Lung (tissue), 12 donors: ENCODE results near the gene AXDND1. TPM values are rescaled to one million over a fixed set of nuclear protein-coding genes. Genes with fewer than 3 reads are reported as not detected.
"Not testable (repeated sequence)": the region's sequence is repeated elsewhere in the genome, so short reads cannot be mapped to it uniquely, and the experiment has no call there.

Experiments used
- ATAC-seq: fragments of 200-7000 bp; cut with Tn5 transposase; one replicate; pipeline ENCODE4 v1.9.1; 2020; ENCODE audit warnings: moderate number of reproducible peaks; ENCODE audit not compliant: insufficient read depth, low FRiP score
- DNase-seq, 3 donors: peaks; one replicate each; pipeline ENCODE4 v3.0.0-alpha.2; 2013 to 2017
- H3K27ac ChIP-seq, 2 donors: one replicate each; pipeline ENCODE4 v1.5.1; 2013; ENCODE audit warnings: mild to moderate bottlenecking in 2 of 2, moderate library complexity in 2 of 2, control low read depth in 1 of 2, inconsistent platforms in 1 of 2, low read depth in 1 of 2, low read length in 1 of 2
- H3K27me3 ChIP-seq, 3 donors: one replicate each; pipeline ENCODE4 v1.5.1; 2013; ENCODE audit warnings: low read length in 2 of 3; ENCODE audit not compliant: control insufficient read depth in 3 of 3, insufficient read depth in 3 of 3
- H3K36me3 ChIP-seq, 4 donors: one replicate each; pipeline ENCODE4 v1.5.1; 2013; ENCODE audit warnings: low read length in 4 of 4, mild to moderate bottlenecking in 1 of 4, moderate library complexity in 1 of 4; ENCODE audit not compliant: control insufficient read depth in 4 of 4, insufficient read depth in 4 of 4
- H3K4me1 ChIP-seq, 5 donors: one replicate each; pipeline ENCODE4 v1.5.1; 2013; ENCODE audit warnings: low read length in 5 of 5, mild to moderate bottlenecking in 2 of 5, moderate library complexity in 1 of 5; ENCODE audit not compliant: control insufficient read depth in 5 of 5, insufficient read depth in 5 of 5
- H3K4me3 ChIP-seq: one replicate; pipeline ENCODE4 v1.5.1; 2013; ENCODE audit warnings: mild to moderate bottlenecking, control low read depth, moderate library complexity
- H3K9ac ChIP-seq, 2 donors: one replicate each; pipeline ENCODE4 v1.5.1; 2013; ENCODE audit warnings: low read length in 2 of 2, control low read depth in 1 of 2; ENCODE audit not compliant: insufficient read depth in 1 of 2
- H3K9me3 ChIP-seq, 4 donors: one replicate each; pipeline ENCODE4 v1.5.1; 2013; ENCODE audit warnings: low read length in 3 of 4, mild to moderate bottlenecking in 1 of 4, moderate library complexity in 1 of 4; ENCODE audit not compliant: control insufficient read depth in 4 of 4, insufficient read depth in 3 of 4
- CTCF ChIP-seq: IDR thresholded peaks from 2 replicates; pipeline ENCODE4 v1.5.1; 2012; ENCODE audit warnings: mild to moderate bottlenecking; ENCODE audit errors: control extremely low read depth, extremely low read depth
- WGBS, 2 donors: extraction: QIAGEN DNeasy Blood & Tissue Kit; methylation state at CpG; one replicate each; pipeline ENCODE4 v1.1.7; 2013; 5-methylcytosine and 5-hydroxymethylcytosine counted together
- polyA plus RNA-seq, 2 donors: library from polyadenylated mRNA; stranded (reverse); fragments of 200-250 nt; gene quantifications; one replicate each; pipeline ENCODE4 v1.2.1, GENCODE V29; 2013
- total RNA-seq, 2 donors: library from RNA; depleted of rRNA in 1 of 2; stranded (reverse); fragments of >200 nt in 1 of 2; gene quantifications; one replicate each; pipeline ENCODE4 v1.2.1, GENCODE V29; 2014 to 2021
- donor health status: control.
- donor health status: control.
- donor health status: Bipolar disorder and iron deficiency.
- donor health status: healthy.
- donor health status: DM: yes; HTN: yes; CAD: no.

The AXDND1 gene
- total and polyA plus RNA-seq, 4 donors, result 0.10 to 2.7 (median 0.42) TPM

DNA sequence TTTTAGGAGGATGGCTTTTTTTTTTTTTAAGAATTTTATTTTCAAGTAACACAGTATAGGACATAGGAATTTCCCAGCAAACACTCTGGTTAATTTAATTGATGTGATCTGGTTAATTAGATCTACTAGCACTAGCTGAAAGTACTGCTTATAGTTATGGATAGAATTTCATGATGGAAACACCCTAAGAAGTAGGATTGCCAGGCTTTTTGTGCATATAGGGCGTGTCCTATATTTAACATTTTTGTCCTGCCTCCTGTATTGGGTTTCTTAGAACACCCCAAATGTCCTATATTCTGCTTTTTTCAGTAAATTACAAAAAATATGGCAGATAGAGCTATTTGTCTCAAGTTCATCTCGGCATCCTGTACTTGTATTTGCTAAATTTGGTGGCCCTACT, 13.5 kb upstream of the AXDND1 start:
- Histone ChIP-seq H3K27ac (no peak overlapping the region), H3K9ac (no peak overlapping the region), H3K27me3 (no peaks in the 10 kb centered on the region), H3K36me3 (peaks cover 5 to 17% (median 11%) of the 10 kb centered on the region in 4 donors), H3K4me1 (no peaks in the 10 kb centered on the region), H3K4me3 (no peak overlapping the region), H3K9me3 (no peaks in the 10 kb centered on the region)
- no peak for TF ChIP-seq CTCF
- ATAC-seq, result no peak
- 97 to 99% methylated on average over 2 of the region's 2 CpGs for WGBS, 2 donors
- no peak for DNase-seq

- Histone ChIP-seq H3K9me3 (no peaks in the 10 kb centered on the region), H3K9ac (no peak overlapping the region), H3K27me3 (no peaks in the 10 kb centered on the region), H3K27ac (no peak overlapping the region), H3K4me3 (no peak overlapping the region), H3K36me3 (peaks cover 3 to 14% (median 9%) of the 10 kb centered on the region in 4 donors), H3K4me1 (no peaks in the 10 kb centered on the region)
- peak in 2 of 3 donors; percentile 45 to 51 for DNase-seq
- peak; percentile 34 for ATAC-seq
- 71 to 86% methylated on average over 5 of the region's 5 CpGs for WGBS, 2 donors
- TF ChIP-seq CTCF, result no peak
Measured at GRCh38 chr1:179353546-179353945, 12.2 kb upstream of the AXDND1 start.

- ATAC-seq, H3K9me3 ChIP-seq, H3K4me1 ChIP-seq, H3K4me3 ChIP-seq, H3K27me3 ChIP-seq, H3K27ac ChIP-seq, DNase-seq, H3K9ac ChIP-seq, H3K36me3 ChIP-seq: not testable (repeated sequence)
- WGBS, 2 donors, result 83 to 87% methylated on average over 2 of the region's 2 CpGs
Measured at GRCh38 chr1:179361631-179362030, 4.1 kb upstream of the AXDND1 start.

GRCh38 chr1:179366093-179366800, 476 bp downstream of the AXDND1 start:
- H3K4me3 ChIP-seq, result peak overlapping the region; percentile 82
- peaks cover 0 to 4% (median 0%) of the 10 kb centered on the region in 5 donors for H3K4me1 ChIP-seq
- H3K9me3 ChIP-seq, result no peaks in the 10 kb centered on the region
- H3K9ac ChIP-seq, result peak overlapping the region; percentile 74 to 76
- DNase-seq (no peak), ATAC-seq (peak; percentile 1)
- H3K27ac ChIP-seq, result peak overlapping the region; percentile 77 to 96
- H3K36me3 ChIP-seq, result no peaks in the 10 kb centered on the region
- no peaks in the 10 kb centered on the region for H3K27me3 ChIP-seq
- no peak for TF ChIP-seq CTCF
- WGBS, 2 donors, result 2% methylated on average over 28 of the region's 28 CpGs
